GM18907 (cell line): Measurements from ENCODE around the gene IYD.
"Not testable (repeated sequence)": the region's sequence is repeated elsewhere in the genome, so short reads cannot be mapped to it uniquely, and the experiment has no call there.

ENCODE experiments used
- ATAC-seq: cut with Tn5 transposase; IDR thresholded peaks from one replicate; pipeline ENCODE4 v1.9.1; 2021; ENCODE audit warnings: mild to moderate bottlenecking, moderate library complexity; ENCODE audit not compliant: unreplicated experiment

IYD gene

DNA sequence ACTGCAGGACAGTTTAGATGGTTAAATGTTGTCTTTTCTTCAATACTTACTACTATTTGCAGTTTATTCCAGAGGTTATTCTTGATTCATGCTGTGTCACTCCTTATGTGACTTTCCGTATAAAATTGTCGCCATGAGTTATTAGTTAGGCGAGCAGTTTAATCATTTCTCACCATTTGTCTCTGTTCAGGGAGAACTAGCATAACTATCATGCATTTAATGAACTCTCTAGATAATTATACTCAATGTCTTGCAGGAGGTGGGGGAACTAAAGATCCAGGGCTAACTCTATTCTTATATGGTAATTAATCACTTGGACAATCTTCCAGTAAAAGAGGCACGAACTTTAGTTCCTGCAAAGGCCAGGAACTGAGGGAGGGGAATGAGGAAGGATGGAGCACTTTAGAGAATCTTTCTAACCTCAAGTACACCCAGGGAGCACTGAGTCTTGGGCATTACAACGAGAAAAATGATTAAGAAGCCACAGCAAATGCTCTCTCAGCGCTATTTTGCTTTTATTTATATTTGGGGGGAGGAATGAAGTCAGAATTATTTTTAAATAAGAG is 58.3 kb downstream of the IYD start:
- ATAC-seq: no peak

DNA sequence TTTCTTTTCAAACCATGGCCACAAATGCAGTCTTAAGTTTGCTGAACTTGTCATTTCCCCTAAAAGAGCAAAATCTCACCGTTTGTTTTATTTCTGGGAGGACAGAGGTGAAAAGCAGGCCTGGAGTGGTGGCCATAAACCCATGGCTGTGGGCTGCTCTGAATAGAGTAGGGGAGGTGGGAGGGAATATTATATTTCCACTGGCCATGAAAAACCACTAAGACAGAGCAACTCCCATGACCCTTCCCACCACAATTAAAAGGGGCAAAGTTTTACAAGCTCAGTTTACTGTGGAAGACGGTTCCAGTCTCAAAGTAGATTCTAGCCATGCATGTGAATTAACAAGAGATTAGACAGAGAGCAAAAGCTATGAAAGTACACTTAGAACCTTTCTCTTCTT is 59.0 kb downstream of the IYD start:
- ATAC-seq: no peak

DNA sequence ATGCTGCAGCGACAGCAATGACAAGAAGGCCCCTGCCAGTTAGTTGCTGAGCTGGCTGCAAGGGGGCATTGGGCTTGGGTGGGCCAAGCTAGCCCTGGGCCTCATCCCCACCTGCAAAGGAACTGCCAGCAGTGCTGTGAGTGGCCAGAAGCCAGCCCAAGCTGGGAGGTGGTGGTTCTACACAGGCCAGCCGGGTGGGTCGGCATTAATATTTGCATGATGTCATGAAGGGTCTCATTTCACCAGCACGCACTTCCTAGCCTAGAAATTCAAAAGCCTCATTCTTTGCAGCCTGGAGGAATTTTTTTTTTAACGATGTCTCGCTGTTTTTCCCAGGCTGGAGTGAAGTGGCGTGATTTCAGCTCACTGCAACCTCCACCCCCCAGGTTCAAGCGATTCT is 62.0 kb downstream of the IYD start:
- ATAC-seq: no peak

DNA sequence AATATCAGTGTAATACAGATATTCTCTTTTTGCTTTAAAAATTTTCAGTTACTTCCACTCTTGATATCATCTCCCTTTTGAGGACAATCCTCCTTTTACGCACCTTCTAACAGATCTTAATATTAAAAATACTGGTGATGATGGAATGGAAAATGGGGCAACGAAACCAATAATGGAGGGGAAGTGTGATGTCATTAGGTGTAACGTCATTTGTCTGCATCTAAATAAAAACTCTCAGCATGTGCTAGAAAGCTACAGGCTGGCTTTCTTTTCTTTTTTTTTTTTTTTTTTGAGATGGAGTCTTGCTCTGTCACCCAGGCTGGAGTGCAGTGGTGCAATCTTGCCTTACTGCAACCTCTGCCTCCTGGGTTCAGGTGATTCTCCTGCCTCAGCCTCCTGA is 66.5 kb downstream of the IYD start:
- no peak for ATAC-seq

DNA sequence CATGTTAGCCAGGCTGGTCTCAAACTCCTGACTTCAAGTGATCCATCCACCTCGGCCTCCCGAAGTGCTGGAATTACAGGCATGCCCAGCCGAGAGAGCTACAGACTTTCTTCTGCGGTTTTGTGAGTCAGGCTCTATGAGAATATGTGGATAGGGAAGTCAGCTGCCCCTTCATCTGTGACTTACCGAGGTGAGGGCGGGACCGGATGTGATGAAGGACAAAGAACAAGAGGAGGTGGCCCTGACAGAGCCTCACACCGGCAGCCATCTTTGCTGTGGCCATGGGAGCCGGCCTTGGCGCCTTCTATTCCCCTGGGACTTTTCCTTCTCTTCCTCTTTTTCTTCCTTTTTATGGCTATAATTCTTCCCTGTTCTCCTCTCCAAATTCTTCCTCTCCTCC is 67.0 kb downstream of the IYD start:
- ATAC-seq: no peak

DNA sequence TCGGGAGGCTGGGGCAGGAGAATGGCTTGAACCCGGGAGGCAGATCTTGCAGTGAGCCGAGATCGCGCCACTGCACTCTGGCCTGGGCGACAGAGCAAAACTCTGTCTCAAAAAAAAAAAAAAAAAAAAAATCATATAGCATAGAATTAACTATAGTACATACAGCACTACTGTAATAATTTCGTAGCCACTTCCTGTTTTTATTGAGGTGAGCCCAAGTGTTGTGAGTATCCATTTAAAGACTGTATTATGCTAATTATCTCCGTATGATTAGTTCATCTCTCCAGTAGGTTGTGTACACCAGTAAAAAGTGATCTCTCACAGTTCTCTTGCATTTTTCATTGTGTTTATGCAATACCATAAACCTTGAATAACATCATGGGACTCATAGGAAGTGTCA is 70.6 kb downstream of the IYD start:
- ATAC-seq: no peak

DNA sequence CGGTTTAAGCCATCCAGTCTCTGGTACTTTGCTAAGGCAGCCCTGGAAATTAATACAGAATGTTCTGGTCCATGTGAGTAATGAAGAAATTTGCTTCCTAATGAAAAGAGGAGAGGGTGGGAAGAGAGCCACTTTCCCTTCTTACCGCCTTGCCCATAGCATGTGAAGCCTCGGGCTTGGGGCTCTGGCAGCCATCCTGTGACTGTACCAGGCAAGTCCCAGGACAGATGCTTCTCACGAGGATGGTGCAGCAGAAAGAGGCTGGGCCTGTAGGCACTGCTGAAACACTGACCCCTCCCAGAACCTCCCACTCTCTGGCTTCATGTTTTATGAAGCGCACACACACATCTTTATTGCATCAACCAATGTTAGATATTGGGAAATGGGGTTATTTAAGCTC is 74.8 kb downstream of the IYD start:
- ATAC-seq: no peak

DNA sequence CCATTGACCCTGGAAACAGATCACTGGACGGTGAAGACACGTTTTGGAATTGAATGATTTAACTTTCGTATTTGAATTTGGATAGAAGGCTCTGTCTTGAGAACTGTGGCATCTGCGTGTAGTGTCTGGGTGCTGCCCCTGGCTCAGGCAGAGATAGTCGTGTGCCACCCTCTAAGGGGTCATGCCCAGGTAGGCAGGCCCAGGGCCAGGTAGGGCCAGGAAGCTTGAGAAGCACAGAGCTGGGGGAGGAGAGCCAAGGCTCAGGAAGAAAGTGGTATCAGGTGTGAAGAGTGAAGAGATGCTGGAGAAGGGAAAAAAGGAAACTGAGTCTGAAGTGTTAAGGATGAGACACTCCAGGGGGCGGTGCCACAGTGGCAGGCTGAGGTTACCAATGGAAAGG is 75.5 kb downstream of the IYD start:
- no peak for ATAC-seq

DNA sequence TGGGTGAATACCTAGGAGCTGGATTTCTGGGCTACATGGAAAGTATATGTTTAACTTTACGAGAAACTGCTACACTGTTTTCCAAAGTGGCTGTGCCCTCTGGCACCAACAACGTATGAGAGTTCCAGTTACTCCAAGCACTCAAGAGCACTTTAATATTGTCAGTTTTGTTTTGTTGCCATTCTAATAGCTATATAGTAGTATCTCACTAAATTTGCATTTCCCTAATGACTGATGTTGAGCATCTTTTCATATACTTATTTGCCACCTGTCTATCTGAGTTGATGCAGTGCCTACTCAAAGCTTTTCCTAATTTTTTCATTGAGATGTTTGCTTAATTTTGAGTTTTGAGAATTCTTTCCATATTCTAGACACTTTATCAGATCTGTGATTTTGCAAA is 76.7 kb downstream of the IYD start:
- ATAC-seq: no peak

DNA sequence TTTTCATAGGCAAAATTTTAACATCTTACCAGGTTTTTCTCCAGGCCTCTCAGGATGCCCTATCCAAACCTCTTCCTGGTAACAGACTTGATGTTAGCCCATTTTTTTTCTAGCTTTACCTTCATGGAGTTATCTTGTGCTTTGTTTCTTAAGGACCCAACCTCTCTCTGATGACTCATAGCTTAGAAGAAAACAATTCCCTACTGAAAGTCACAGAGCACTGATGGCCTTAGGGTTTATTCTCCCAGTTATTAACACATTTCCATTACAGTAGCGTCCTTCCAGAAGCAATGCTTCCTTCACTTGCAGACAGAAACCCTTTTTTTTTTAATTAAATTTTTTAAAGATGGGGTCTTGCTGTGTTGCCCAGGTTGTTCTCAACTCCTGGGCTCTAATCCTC is 79.4 kb downstream of the IYD start:
- no peak for ATAC-seq

DNA sequence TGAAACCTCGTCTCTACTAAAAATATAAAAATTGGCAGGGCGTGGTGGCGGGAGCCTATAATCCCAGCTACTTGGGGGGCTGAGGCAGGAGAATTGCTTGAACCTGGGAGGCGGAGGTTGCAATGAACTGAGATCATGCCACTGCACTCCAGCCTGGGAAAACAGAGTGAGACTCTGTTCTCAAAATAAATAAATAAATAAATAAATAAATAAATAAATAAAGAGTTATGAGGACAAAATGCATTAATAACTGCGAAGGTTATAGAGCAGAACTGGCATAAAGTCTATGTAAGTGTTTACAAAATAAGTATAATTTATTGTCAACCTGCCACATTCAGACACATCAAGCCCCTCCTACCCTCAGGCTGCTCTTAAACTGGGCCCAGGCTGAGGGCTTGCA is 80.2 kb downstream of the IYD start:
- ATAC-seq: not testable (repeated sequence)

DNA sequence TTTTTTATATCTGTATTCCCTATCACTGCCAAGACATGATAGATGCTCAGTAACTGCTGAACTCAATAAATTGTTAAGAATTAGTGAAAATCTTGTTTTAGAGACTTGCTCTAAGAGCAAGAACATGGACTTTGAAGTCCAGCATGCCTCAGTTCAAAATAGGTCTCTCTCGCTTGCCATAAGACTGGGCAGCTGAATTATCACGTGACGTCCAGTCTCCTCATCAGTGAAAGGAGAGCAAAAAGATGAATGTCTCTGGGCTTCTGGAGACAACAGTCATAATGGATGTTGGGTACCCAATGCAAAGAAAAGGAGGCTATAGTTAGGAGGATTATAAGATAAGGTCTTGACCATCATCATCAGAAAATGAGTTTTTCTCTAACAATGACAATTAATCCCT is 82.1 kb downstream of the IYD start:
- no peak for ATAC-seq

DNA sequence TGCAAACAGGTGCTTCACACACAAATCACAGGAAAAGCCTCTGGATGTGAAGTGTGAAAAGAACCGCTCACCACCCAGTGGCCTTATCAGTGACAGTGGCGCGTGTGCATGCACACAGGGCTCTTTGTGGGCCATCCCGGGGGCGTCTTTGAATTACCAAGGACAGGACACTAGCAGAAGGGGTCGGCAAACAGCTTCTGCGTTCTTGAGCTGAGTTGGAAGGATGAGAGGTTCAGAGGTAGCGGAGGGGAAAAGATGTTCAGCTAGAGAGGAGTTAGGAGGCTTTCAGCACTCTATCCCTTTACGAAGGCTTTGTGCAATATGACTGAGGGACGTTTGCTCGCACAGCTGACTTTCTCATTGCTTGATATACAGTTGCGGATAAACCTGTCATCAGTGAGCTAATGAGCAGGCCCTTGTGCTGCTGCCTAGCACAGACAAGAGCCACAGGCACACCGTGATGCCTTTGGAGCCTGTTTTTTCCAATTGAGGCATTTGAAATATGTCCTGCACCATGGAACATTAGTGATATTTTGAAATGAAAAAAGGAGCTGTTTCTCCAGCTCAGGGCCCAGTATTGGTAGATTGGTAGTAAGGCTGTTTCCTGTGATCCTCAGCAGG is 83.1 kb downstream of the IYD start:
- no peak for ATAC-seq

DNA sequence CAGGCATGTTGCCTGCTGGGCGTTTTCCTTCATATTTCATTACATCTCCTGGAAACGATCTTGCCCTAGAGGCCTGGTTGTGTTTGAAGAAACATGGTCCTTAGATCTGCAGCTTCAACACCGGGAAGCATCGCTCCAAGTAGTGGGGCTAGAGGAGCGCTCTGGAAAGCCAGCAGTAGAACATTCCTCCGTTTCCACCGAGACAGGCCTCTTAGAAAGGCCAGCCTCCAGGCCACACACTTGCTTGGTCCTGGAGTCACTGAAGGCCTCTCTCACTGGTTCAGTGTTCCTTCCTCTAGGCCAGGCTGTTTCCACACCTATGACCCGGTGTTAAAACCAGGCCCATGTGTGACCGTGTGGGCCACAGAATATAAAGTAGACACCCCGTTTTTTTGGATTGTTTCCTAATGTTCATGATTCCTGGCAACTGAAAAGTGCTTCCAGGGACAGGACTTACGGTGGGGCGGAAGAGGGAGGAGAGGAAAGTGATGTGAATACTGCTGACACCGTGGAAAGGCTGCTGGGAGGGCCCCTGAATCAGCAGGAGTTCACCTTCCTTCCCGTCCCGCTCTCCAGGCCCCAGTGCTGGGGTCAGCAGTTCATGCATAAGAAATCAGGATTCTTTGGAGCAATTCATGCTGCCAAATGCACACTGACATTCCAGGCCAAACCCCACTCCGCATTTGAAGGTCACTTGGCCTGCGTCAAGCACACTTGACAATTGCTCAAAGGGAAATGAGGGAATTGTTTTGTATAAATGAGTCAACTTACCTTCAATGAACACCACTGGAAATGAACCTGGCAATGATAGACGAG is 83.8 kb downstream of the IYD start:
- no peak for ATAC-seq

DNA sequence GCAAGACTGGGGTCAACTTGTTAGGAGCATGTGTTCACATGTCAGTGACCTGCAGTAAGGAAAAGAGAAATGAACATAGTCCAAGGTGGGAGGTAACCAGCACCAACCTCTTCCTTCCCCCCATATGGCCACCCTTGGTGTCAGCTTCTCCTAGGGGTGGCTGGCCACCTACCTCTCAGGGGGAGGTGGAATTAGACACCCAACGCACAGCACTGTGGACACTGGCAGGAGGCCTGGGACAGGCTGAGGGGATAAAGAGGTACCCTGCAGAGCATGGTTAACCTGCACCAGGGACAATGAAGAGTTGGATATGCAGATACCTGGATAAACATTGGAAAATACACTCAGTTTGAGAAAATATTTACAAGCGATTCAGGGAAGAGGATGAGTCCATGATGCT is 84.5 kb downstream of the IYD start:
- no peak for ATAC-seq
